LNCaP clone FGC (cell line): Measurements from ENCODE around the gene APCDD1L.

ENCODE experiments used
- DNase-seq: peaks from one replicate; pipeline ENCODE4 v3.0.0-alpha.2; 2011; ENCODE audit warnings: low read depth
- H3K4me3 ChIP-seq: 2 replicates; pipeline ENCODE4 v1.5.1; 2011; ENCODE audit warnings: mild to moderate bottlenecking, low read depth, low read length, control low read depth
- CTCF ChIP-seq: IDR thresholded peaks from 2 replicates; pipeline ENCODE4 v1.5.1; 2012; ENCODE audit warnings: mild to moderate bottlenecking; ENCODE audit not compliant: control insufficient read depth, insufficient read depth; ENCODE audit errors: extremely low read depth

APCDD1L gene

GRCh38 chr20:58470336-58471192, 44.6 kb downstream of the APCDD1L start:
- no peak overlapping the region for H3K4me3 ChIP-seq
- no peak for DNase-seq
- no peak for TF ChIP-seq CTCF

- TF ChIP-seq CTCF, result no peak
- no peak overlapping the region for H3K4me3 ChIP-seq
- DNase-seq, result no peak
These were observed 45.6 kb downstream of the APCDD1L start for GRCh38 chr20:58469616-58470015.

- no peak for DNase-seq
- H3K4me3 ChIP-seq, result no peak overlapping the region
- TF ChIP-seq CTCF, result no peak
These were observed 47.3 kb downstream of the APCDD1L start for GRCh38 chr20:58467572-58468527.

GRCh38 chr20:58466729-58467571, 48.2 kb downstream of the APCDD1L start:
- TF ChIP-seq CTCF, result no peak
- DNase-seq, result no peak
- H3K4me3 ChIP-seq, result no peak overlapping the region

- no peak for DNase-seq
- no peak overlapping the region for H3K4me3 ChIP-seq
- no peak for TF ChIP-seq CTCF
These were observed 49.0 kb downstream of the APCDD1L start for GRCh38 chr20:58466095-58466708.

GRCh38 chr20:58464838-58465237, 50.4 kb downstream of the APCDD1L start:
- DNase-seq, result no peak
- no peak overlapping the region for H3K4me3 ChIP-seq
- TF ChIP-seq CTCF, result no peak
